Stomach (tissue), 9 donors: ENCODE data around the gene PGLYRP2. TPM values are rescaled to one million over a fixed set of nuclear protein-coding genes. Genes with fewer than 3 reads are reported as not detected.

ENCODE experiments used
- DNase-seq, 2 donors: peaks; one replicate each; pipeline versions ENCODE4 v3.0.0 to v3.0.0-alpha.2; 2013 to 2019
- H3K27ac ChIP-seq, 5 donors: fragments of 200-600 bp in 4 of 5; sonication (generic) in 4 of 5; one replicate each; pipeline ENCODE4 v1.5.1; 2013 to 2019; ENCODE audit warnings: mild to moderate bottlenecking in 1 of 5, moderate library complexity in 1 of 5
- H3K27me3 ChIP-seq, 3 donors: fragments of 200-600 bp; sonication (generic); one replicate each; pipeline ENCODE4 v1.5.1; 2017 to 2019; ENCODE audit warnings: mixed run types in 1 of 3
- H3K36me3 ChIP-seq, 4 donors: fragments of 200-600 bp; sonication (generic); 1 replicate in 3 of 4; 2 replicates in 1 of 4; pipeline ENCODE4 v1.5.1; 2016 to 2019
- H3K4me1 ChIP-seq, 4 donors: fragments of 200-600 bp; sonication (generic); one replicate each; pipeline ENCODE4 v1.5.1; 2016 to 2019
- H3K4me3 ChIP-seq, 4 donors: fragments of 200-600 bp; sonication (generic) in 3 of 4; one replicate each; pipeline ENCODE4 v1.5.1; 2016 to 2019; ENCODE audit warnings: mild to moderate bottlenecking in 1 of 4
- H3K9me3 ChIP-seq, 4 donors: fragments of 200-600 bp; sonication (generic); one replicate each; pipeline ENCODE4 v1.5.1; 2016 to 2019
- EP300 ChIP-seq: sonication (generic); formaldehyde crosslinking; IDR thresholded peaks from one replicate; pipeline ENCODE4 v1.6.1; 2017; ENCODE audit warnings: antibody characterized with exemption
- POLR2A ChIP-seq, 4 donors: fragments of 450-650 bp; IDR thresholded peaks; one replicate each; pipeline ENCODE4 v1.6.1; 2016; ENCODE audit warnings: antibody characterized with exemption in 4 of 4, control low read depth in 2 of 4, mild to moderate bottlenecking in 1 of 4, moderate library complexity in 1 of 4
- POLR2AphosphoS5 ChIP-seq, 3 donors: sonication (generic); formaldehyde crosslinking; IDR thresholded peaks; one replicate each; pipeline ENCODE4 v1.6.1; 2016; ENCODE audit warnings: antibody characterized with exemption in 3 of 3
- WGBS, 5 donors: extraction: QIAGEN DNeasy Blood & Tissue Kit in 3 of 5; methylation state at CpG; one replicate each; pipeline versions ENCODE4 v1.1.5 to v1.1.7; 2013 to 2018; 5-methylcytosine and 5-hydroxymethylcytosine counted together
- intact Hi-C: fragments of 100-400 bp; cut with DNase I; formaldehyde crosslinking; loops from one replicate; pipeline ENCODE4 v1.15.1; 2023; ENCODE audit warnings: low total_unique reads
- polyA plus RNA-seq, 3 donors: library from polyadenylated mRNA; stranded (reverse); fragments of 200-250 nt; gene quantifications; one replicate each; pipeline ENCODE4 v1.2.3, GENCODE V29; 2013
- total RNA-seq, 5 donors: library from RNA; depleted of rRNA; stranded (reverse); fragments of >200 nt; gene quantifications; one replicate each; pipeline versions ENCODE4 v1.1.0 to v1.2.3, GENCODE V29; 2014 to 2016
- TF ChIP-seq, protein P1 (sequence below), 7 experiments: fragments of 450-650 bp in 4 of 7; fragments of 200-600 bp in 3 of 7; sonication (generic) in 3 of 7; IDR thresholded peaks; one replicate each; pipeline ENCODE4 v1.5.1; 2016 to 2019; ENCODE audit warnings: antibody characterized with exemption in 7 of 7, control low read depth in 2 of 7, mild to moderate bottlenecking in 1 of 7
- donor health status: healthy with polysubstance abuse.
- donor health status: Bipolar disorder and iron deficiency.
- donor health status: healthy.

Gene PGLYRP2
- total and polyA plus RNA-seq, 8 donors, result not detected

DNA sequence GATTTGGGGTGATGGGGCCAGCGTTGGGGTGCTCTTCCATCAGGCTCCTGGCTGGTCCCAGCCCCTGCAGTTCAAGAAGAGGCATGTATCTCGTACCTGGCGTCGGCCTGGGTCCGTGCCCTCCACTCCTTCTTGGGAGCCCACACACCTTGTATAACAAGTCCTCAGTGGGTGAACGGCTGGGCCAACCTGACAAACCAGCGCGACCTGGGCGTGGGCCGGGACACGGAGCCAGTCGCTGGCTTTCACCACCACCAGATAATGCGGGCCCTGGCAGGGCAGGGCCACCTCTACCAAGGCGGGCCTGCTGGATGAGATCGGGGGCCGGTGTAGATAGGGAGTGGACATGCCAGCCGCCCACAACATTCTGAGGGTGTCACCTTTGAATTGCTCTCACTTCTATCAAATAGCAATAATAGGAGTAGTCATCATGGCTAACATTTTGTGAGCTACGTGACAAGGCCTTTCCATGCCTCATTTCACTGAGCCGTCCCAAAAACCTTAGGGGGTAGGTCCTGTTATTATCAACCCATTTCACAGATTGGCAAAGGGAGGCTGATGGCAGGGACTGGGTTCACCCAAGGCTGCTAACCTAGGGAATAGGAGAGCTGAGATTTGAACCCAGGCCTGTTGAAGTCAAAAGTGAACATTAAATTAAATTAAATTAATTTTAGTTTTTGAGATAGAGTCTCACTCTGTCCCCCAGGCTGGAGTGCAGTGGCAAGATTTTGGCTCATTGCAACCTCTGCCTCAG, 32.5 kb upstream of the PGLYRP2 start:
- 46 to 81% (median 55%) methylated on average over 8 to 19 of the region's 19 CpGs for WGBS, 5 donors
- Histone ChIP-seq H3K9me3 (peaks cover 0 to 11% (median 9%) of the 10 kb centered on the region in 4 donors), H3K27ac (peak overlapping the region in 2 of 5 donors; percentile 20 to 74), H3K4me1 (peaks cover 6 to 16% (median 14%) of the 10 kb centered on the region in 4 donors), H3K4me3 (no peak overlapping the region), H3K36me3 (no peaks in the 10 kb centered on the region), H3K27me3 (peaks cover 4 to 56% (median 36%) of the 10 kb centered on the region in 3 donors)
- TF ChIP-seq POLR2AphosphoS5 (IDR thresholded peaks at IDR 0.05) (no peak), EP300 (no peak), POLR2A (IDR thresholded peaks at IDR 0.05) (no peak)
- TF ChIP-seq, protein P1, sequence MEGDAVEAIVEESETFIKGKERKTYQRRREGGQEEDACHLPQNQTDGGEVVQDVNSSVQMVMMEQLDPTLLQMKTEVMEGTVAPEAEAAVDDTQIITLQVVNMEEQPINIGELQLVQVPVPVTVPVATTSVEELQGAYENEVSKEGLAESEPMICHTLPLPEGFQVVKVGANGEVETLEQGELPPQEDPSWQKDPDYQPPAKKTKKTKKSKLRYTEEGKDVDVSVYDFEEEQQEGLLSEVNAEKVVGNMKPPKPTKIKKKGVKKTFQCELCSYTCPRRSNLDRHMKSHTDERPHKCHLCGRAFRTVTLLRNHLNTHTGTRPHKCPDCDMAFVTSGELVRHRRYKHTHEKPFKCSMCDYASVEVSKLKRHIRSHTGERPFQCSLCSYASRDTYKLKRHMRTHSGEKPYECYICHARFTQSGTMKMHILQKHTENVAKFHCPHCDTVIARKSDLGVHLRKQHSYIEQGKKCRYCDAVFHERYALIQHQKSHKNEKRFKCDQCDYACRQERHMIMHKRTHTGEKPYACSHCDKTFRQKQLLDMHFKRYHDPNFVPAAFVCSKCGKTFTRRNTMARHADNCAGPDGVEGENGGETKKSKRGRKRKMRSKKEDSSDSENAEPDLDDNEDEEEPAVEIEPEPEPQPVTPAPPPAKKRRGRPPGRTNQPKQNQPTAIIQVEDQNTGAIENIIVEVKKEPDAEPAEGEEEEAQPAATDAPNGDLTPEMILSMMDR (IDR thresholded peaks at IDR 0.05), result no peak
- peak; percentile 30 to 68 for DNase-seq
- intact Hi-C loops, result no loop called here

DNA sequence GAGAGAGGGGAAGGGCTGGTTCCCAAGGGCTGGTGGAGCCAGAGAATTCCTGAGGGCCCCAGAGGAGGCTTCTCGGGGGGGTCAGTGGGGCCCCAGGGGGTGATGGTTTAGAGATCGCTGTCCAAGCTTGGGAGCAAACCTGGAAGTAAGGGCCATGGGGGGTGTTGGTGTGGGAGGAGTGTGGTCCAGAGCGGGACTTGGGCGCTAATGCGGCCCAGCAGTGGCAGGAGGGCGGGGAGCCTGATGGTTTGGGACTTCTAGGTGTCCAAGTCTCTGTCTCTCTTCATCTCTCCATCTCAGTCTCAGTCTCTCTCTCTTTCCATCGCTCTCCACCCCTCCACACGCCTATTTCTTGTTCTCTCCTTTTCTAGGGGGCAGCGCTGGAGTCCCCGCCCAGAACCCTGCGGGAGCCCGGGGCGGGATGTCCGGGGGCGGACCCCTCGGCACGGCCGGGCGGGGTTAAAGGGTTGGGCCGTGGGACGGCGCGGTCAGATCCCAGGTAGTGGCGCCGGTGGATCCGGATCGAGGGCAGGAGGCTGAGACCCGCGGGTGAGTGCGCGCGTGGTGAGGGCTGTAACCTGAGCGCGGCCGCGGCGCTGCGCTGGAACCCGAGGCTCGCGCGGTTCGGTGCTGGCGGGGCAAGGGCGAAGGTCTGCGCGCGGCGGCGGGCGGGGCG, 28.9 kb upstream of the PGLYRP2 start, which contains the start of gene CYP4F22:
CYP4F22 (plus strand) TSS at position 491 of the 676 bp plus-strand sequence. CDS start 16,812 bp downstream, outside the sequence.
- intact Hi-C loops, result no loop called here
- Histone ChIP-seq H3K4me3 (peak within 1 kb of the TSS; percentile 19 to 35 (median 30)), H3K36me3 (no peaks in the 10 kb centered on the region), H3K27me3 (peaks cover 4 to 87% (median 41%) of the 10 kb centered on the region in 3 donors), H3K4me1 (peaks cover 6 to 16% (median 14%) of the 10 kb centered on the region in 4 donors), H3K27ac (no peak within 1 kb of the TSS), H3K9me3 (no peaks in the 10 kb centered on the region)
- WGBS, 5 donors, result 3 to 10% (median 5%) methylated on average over 23 to 52 of the region's 52 CpGs
- DNase-seq, result no peak
- no peak for TF ChIP-seq POLR2AphosphoS5 (IDR thresholded peaks at IDR 0.05)
- no peak for TF ChIP-seq EP300
- TF ChIP-seq POLR2A (IDR thresholded peaks at IDR 0.05), result no peak
- TF ChIP-seq, protein P1 (IDR thresholded peaks at IDR 0.05), result no peak

DNA sequence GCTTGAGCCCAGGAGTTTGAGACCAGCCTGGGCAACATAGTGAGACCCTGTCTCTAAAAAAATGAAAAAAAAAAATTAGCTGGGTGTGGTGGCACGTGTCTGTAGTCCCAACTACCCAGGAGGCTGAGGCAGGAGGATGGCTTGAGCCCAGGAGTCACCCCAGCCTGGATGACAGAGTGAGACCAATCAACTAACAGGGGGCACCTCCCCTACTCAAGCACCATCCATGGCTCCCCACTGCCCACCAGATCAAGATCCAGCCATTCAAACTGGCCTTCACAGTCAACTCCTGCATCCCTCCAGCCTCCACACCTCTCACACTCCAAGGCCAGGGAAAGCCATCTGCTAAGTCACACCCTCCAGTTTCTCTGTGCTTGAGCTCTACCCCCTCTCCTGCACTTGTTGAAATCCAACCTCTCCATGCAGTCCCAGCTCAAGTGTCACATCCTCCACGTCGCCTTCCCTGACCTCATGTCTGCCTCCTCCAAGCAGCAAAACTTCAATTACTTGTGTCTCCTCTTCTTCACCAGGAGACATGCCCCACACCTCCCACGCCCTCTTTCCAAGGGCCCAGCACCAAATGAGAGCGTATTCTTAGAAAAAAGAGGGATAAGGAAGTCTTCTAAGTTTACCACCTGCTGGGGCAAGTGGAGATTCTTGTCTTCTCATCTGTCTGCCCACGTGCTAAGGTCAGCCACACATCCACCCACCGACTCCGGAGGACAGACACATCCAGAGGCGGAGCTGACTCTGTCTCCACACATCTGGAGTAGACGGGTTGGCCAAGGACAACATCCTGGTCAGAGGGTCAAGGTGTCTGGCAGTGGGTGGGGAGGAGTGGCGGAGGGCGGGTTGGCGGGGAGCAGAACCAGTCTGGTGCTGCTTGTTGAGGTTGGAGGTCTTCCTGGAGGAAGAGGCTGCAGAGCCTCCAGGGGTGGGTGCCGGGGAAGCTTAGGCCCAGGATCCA, 28.1 kb upstream of the PGLYRP2 start:
- Histone ChIP-seq H3K9me3 (no peaks in the 10 kb centered on the region), H3K4me3 (no peak overlapping the region), H3K27ac (no peak overlapping the region), H3K27me3 (peaks cover 4 to 87% (median 41%) of the 10 kb centered on the region in 3 donors), H3K36me3 (no peaks in the 10 kb centered on the region), H3K4me1 (peaks cover 6 to 16% (median 14%) of the 10 kb centered on the region in 4 donors)
- intact Hi-C loops, result no loop called here
- no peak for TF ChIP-seq POLR2AphosphoS5 (IDR thresholded peaks at IDR 0.05)
- TF ChIP-seq EP300, result no peak
- TF ChIP-seq, protein P1 (IDR thresholded peaks at IDR 0.05), result no peak
- no peak for TF ChIP-seq POLR2A (IDR thresholded peaks at IDR 0.05)
- 60 to 66% (median 62%) methylated on average over 14 of the region's 14 CpGs for WGBS, 5 donors
- no peak for DNase-seq
